8988T (cell line): Measurements from ENCODE around the gene UBE2A.

Experiments used
- DNase-seq: peaks from one replicate; pipeline ENCODE4 v3.0.0; 2011

The UBE2A gene

GRCh38 chrX:119614776-119615175 is 40.4 kb downstream of the UBE2A start:
- no peak for DNase-seq

- no peak for DNase-seq
Observed at GRCh38 chrX:119617517-119618164, 43.3 kb downstream of the UBE2A start.

GRCh38 chrX:119618439-119618838 is 44.1 kb downstream of the UBE2A start:
- DNase-seq = no peak

- no peak for DNase-seq
Observed at GRCh38 chrX:119622356-119623232, 48.2 kb downstream of the UBE2A start.

GRCh38 chrX:119624417-119624816 is 50.1 kb downstream of the UBE2A start:
- no peak for DNase-seq

GRCh38 chrX:119624951-119625668 is 50.7 kb downstream of the UBE2A start:
- DNase-seq = no peak

GRCh38 chrX:119625843-119626242 is 51.5 kb downstream of the UBE2A start:
- DNase-seq = no peak
